Trophoblast cell (in vitro differentiated cells and primary cell): ENCODE results near the gene CAV2.

Source experiments
- DNase-seq, 2 donors: peaks; one replicate each; pipeline ENCODE4 v3.0.0-alpha.2; 2016
- H2AFZ ChIP-seq: 2 replicates; pipeline ENCODE4 v1.6.1; 2013; ENCODE audit warnings: low read length, moderate library complexity, mild to moderate bottlenecking; ENCODE audit not compliant: insufficient read depth, poor library complexity
- H2AK5ac ChIP-seq: 2 replicates; pipeline ENCODE4 v1.6.1; 2013; ENCODE audit warnings: mild to moderate bottlenecking, low read length
- H2BK120ac ChIP-seq: 2 replicates; pipeline ENCODE4 v1.6.1; 2013; ENCODE audit warnings: low read length, mild to moderate bottlenecking, moderate library complexity; ENCODE audit not compliant: insufficient read depth, poor library complexity
- H2BK12ac ChIP-seq: 2 replicates; pipeline ENCODE4 v1.6.1; 2013; ENCODE audit warnings: mild to moderate bottlenecking, low read length, moderate library complexity
- H2BK5ac ChIP-seq: 2 replicates; pipeline ENCODE4 v1.6.1; 2013; ENCODE audit warnings: low read length, low read depth, moderate library complexity, mild to moderate bottlenecking; ENCODE audit not compliant: poor library complexity
- H3K14ac ChIP-seq: 2 replicates; pipeline ENCODE4 v1.6.1; 2013; ENCODE audit warnings: mild to moderate bottlenecking, low read length
- H3K18ac ChIP-seq: 2 replicates; pipeline ENCODE4 v1.6.1; 2013; ENCODE audit warnings: mild to moderate bottlenecking, low read length
- H3K23ac ChIP-seq: 2 replicates; pipeline ENCODE4 v1.6.1; 2013; ENCODE audit warnings: low read length
- H3K27ac ChIP-seq: 2 replicates; pipeline ENCODE4 v1.5.1; 2013; ENCODE audit warnings: low read depth, mild to moderate bottlenecking, inconsistent platforms, low read length, moderate library complexity
- H3K27me3 ChIP-seq: 2 replicates; pipeline ENCODE4 v1.6.1; 2013; ENCODE audit warnings: inconsistent platforms, mild to moderate bottlenecking, low read length, moderate library complexity; ENCODE audit not compliant: insufficient read depth
- H3K36me3 ChIP-seq, 2 experiments: 1 replicate in 1 of 2; 2 replicates in 1 of 2; pipeline ENCODE4 v1.6.1; 2013; ENCODE audit warnings: low read length in 2 of 2, mild to moderate bottlenecking in 2 of 2, moderate library complexity in 1 of 2; ENCODE audit not compliant: insufficient read depth in 2 of 2, control insufficient read depth in 1 of 2
- H3K4ac ChIP-seq: 2 replicates; pipeline ENCODE4 v1.6.1; 2013; ENCODE audit warnings: low read depth, mild to moderate bottlenecking, low read length, moderate library complexity
- H3K4me1 ChIP-seq, 2 experiments: 1 replicate in 1 of 2; 2 replicates in 1 of 2; pipeline ENCODE4 v1.6.1; 2013; ENCODE audit warnings: low read length in 2 of 2, mild to moderate bottlenecking in 2 of 2, moderate library complexity in 1 of 2; ENCODE audit not compliant: insufficient read depth in 2 of 2, control insufficient read depth in 1 of 2
- H3K4me2 ChIP-seq: 2 replicates; pipeline ENCODE4 v1.6.1; 2013; ENCODE audit warnings: inconsistent platforms, mild to moderate bottlenecking, low read length, moderate library complexity
- H3K4me3 ChIP-seq: 2 replicates; pipeline ENCODE4 v1.5.1; 2013; ENCODE audit warnings: mild to moderate bottlenecking, low read depth, low read length, inconsistent platforms
- H3K79me1 ChIP-seq: one replicate; pipeline ENCODE4 v1.6.1; 2013; ENCODE audit warnings: low read length
- H3K79me2 ChIP-seq: 2 replicates; pipeline ENCODE4 v1.6.1; 2013; ENCODE audit warnings: low read length, mild to moderate bottlenecking; ENCODE audit not compliant: control insufficient read depth, insufficient read depth, poor library complexity
- H3K9ac ChIP-seq: 2 replicates; pipeline ENCODE4 v1.6.1; 2013; ENCODE audit warnings: mild to moderate bottlenecking, low read length
- H3K9me3 ChIP-seq: 2 replicates; pipeline ENCODE4 v1.6.1; 2013; ENCODE audit warnings: low read depth, mild to moderate bottlenecking, control low read depth, inconsistent platforms, low read length; ENCODE audit not compliant: insufficient read depth
- H4K12ac ChIP-seq: 2 replicates; pipeline ENCODE4 v1.6.1; 2013; ENCODE audit warnings: low read depth, mild to moderate bottlenecking, low read length, moderate library complexity
- H4K8ac ChIP-seq: 2 replicates; pipeline ENCODE4 v1.6.1; 2013; ENCODE audit warnings: low read depth, mild to moderate bottlenecking, low read length, moderate library complexity
- H4K91ac ChIP-seq: one replicate; pipeline ENCODE4 v1.6.1; 2013; ENCODE audit warnings: low read depth, mild to moderate bottlenecking, low read length, moderate library complexity
- WGBS: extraction: QIAGEN DNeasy Blood & Tissue Kit; methylation state at CpG from one replicate; pipeline ENCODE4 v1.1.7; 2013; ENCODE audit warnings: missing lambda C conversion rate; ENCODE audit not compliant: insufficient read length, insufficient coverage; ENCODE audit errors: extremely low coverage; 5-methylcytosine and 5-hydroxymethylcytosine counted together

The CAV2 gene

DNA sequence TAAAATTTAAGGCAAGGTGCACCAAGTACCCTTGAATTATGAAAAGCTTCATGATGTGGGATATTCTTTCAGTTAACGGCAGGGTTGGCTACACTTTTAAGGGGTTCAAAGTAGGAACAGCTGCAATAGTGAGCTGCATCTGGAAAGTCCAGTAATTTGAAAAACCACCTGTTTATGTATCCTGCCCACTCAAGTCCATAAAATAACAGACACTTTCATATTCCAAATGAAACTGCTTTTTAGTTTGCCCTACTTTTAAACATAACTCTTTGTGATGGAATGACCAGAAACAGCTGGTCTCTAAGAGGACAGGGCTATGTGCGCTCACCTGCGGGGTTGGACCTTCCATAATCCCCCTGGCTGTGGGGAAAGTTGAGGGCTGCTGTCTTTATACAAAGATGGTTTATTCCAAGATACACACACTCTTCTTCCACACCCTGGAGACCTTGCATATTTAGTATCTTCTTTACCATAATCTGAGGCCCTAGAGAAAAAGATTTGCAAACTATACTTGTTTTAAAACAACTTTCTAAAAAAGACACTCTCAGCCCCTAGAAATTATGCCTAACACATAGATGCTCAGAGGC lies 32.7 kb downstream of the CAV2 start:
- no peak overlapping the region for H2AK5ac ChIP-seq
- H2AFZ ChIP-seq = no peak overlapping the region
- H3K4me3 ChIP-seq = no peak overlapping the region
- no peak overlapping the region for H3K4me2 ChIP-seq
- no peak overlapping the region for H4K8ac ChIP-seq
- H3K14ac ChIP-seq = no peak overlapping the region
- DNase-seq = no peak
- no peaks in the 10 kb centered on the region for H3K79me1 ChIP-seq
- H3K4me1 ChIP-seq = peaks cover 0 to 4% of the 10 kb centered on the region in 2 experiments
- H3K27me3 ChIP-seq = no peaks in the 10 kb centered on the region
- no peak overlapping the region for H3K23ac ChIP-seq
- no peaks in the 10 kb centered on the region for H3K36me3 ChIP-seq
- H3K79me2 ChIP-seq = no peaks in the 10 kb centered on the region
- H2BK12ac ChIP-seq = no peak overlapping the region
- H4K12ac ChIP-seq = no peak overlapping the region
- H3K18ac ChIP-seq = no peak overlapping the region
- no peak overlapping the region for H3K4ac ChIP-seq
- no peak overlapping the region for H2BK5ac ChIP-seq
- H4K91ac ChIP-seq = no peak overlapping the region
- H3K27ac ChIP-seq = no peak overlapping the region
- no peaks in the 10 kb centered on the region for H3K9me3 ChIP-seq
- no peak overlapping the region for H2BK120ac ChIP-seq
- WGBS = no CpG with 5 or more reads among the region's 3 CpGs
- H3K9ac ChIP-seq = no peak overlapping the region

DNA sequence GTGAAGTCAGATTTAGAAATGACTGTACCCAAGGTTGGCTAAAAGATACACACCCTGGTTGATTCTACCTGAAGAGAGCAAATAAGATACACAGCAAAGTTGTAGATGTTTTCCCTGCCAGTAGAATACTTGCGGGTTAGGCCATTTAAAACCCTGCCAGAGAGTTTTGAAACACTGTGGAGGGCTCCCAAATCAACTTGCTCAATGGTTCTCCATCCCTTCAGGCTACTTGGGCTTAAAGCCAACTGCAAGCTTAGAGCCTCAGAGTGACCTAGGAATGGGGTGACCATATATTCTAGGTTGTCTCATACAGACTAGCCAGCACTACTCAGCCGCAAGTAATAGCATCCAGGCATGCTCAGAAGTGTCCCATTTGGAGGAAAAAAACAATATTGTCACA lies 35.3 kb downstream of the CAV2 start:
- Histone ChIP-seq H3K27ac (no peak overlapping the region), H4K8ac (no peak overlapping the region), H4K91ac (no peak overlapping the region), H2BK120ac (no peak overlapping the region), H3K79me2 (no peaks in the 10 kb centered on the region), H3K79me1 (no peaks in the 10 kb centered on the region), H3K18ac (no peak overlapping the region), H2BK12ac (no peak overlapping the region), H3K4me2 (no peak overlapping the region), H3K14ac (no peak overlapping the region), H3K4me1 (peaks cover 0 to 2% of the 10 kb centered on the region in 2 experiments), H3K4me3 (no peak overlapping the region), H2AK5ac (peak overlapping the region; percentile 32), H3K23ac (no peak overlapping the region), H2AFZ (no peak overlapping the region), H3K9ac (no peak overlapping the region), H4K12ac (no peak overlapping the region), H3K4ac (no peak overlapping the region), H3K27me3 (no peaks in the 10 kb centered on the region), H2BK5ac (no peak overlapping the region), H3K36me3 (no peaks in the 10 kb centered on the region), H3K9me3 (no peaks in the 10 kb centered on the region)
- DNase-seq = no peak
- no CpG with 5 or more reads among the region's 2 CpGs for WGBS

DNA sequence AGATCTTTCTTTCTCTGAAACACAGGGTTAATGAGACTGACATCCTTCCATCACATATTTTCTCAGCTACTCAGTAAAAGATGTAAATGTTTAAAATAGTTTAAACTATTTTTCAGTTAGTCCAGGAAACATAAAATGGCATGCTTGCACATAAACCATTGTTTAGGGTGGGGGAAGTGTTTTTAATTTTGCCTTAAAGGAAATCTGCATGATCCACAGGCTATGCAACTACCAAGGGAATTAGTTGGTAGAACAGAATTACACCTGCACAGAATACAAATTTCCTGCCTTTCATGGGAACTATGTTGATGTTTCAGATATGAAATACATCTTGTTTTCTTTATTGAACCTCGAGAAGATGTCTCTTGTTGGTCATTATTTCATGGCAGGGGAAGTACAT lies 35.9 kb downstream of the CAV2 start:
- Histone ChIP-seq H3K79me1 (no peaks in the 10 kb centered on the region), H3K4ac (no peak overlapping the region), H3K36me3 (no peaks in the 10 kb centered on the region), H4K91ac (no peak overlapping the region), H3K9me3 (no peaks in the 10 kb centered on the region), H2BK120ac (no peak overlapping the region), H3K79me2 (no peaks in the 10 kb centered on the region), H2AK5ac (no peak overlapping the region), H3K18ac (no peak overlapping the region), H3K4me2 (no peak overlapping the region), H3K27ac (no peak overlapping the region), H2BK5ac (no peak overlapping the region), H4K12ac (no peak overlapping the region), H3K4me3 (no peak overlapping the region), H2BK12ac (no peak overlapping the region), H3K27me3 (no peaks in the 10 kb centered on the region), H2AFZ (no peak overlapping the region), H3K9ac (no peak overlapping the region), H3K4me1 (peaks cover 0 to 2% of the 10 kb centered on the region in 2 experiments), H3K23ac (no peak overlapping the region), H4K8ac (no peak overlapping the region), H3K14ac (no peak overlapping the region)
- DNase-seq = no peak
- WGBS = no CpG with 5 or more reads among the region's 1 CpG

DNA sequence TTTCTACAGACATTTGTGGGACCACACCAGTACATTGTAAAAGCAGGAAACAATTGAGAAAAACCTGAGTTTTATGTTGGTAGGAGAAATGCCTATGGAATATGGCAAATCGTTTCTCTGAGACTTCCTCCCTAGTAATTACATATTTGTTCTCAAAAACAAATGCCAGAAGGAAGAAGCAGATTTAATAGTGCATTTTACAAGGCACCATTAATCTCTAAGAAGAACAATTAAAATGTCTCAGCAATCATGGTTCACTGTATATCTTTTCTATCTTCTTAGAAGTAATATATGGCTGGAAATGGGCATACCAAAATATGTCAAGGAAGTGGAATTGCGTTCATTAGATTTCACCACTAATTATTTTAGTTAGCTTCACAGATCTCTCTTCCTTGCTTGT lies 38.6 kb downstream of the CAV2 start:
- Histone ChIP-seq H3K4ac (no peak overlapping the region), H2BK12ac (no peak overlapping the region), H2BK120ac (no peak overlapping the region), H3K27ac (no peak overlapping the region), H3K36me3 (no peaks in the 10 kb centered on the region), H3K4me1 (peaks cover 0 to 6% of the 10 kb centered on the region in 2 experiments), H3K14ac (no peak overlapping the region), H3K79me1 (no peaks in the 10 kb centered on the region), H3K23ac (no peak overlapping the region), H4K8ac (no peak overlapping the region), H3K4me2 (no peak overlapping the region), H3K9me3 (no peaks in the 10 kb centered on the region), H2BK5ac (no peak overlapping the region), H3K4me3 (no peak overlapping the region), H3K9ac (no peak overlapping the region), H2AFZ (no peak overlapping the region), H2AK5ac (no peak overlapping the region), H4K12ac (no peak overlapping the region), H3K79me2 (no peaks in the 10 kb centered on the region), H4K91ac (no peak overlapping the region), H3K18ac (no peak overlapping the region), H3K27me3 (no peaks in the 10 kb centered on the region)
- WGBS = no CpG with 5 or more reads among the region's 2 CpGs
- DNase-seq = no peak
